Measurements from ENCODE around the gene CELF5.
"Not testable (repeated sequence)": the region's sequence is repeated elsewhere in the genome, so short reads cannot be mapped to it uniquely, and the experiment has no call there.

Gene CELF5

GRCh38 chr19:3282155-3282554 is 57.7 kb downstream of the CELF5 start:
- Histone ChIP-seq H3K27ac (no peak overlapping the region), H3K4me3 (no peak overlapping the region), H3K36me3 (ENCODE audit: insufficient read depth, low read length) (no peaks in the 10 kb centered on the region), H3K9ac (ENCODE audit: insufficient read length) (no peak overlapping the region), H3K9me3 (ENCODE audit: low read depth, low read length) (no peaks in the 10 kb centered on the region)
- no peak for DNase-seq (ENCODE audit: low read depth, low spot score)
- no peak for TF ChIP-seq EZH2 (IDR thresholded peaks at IDR 0.05)
- no peak for TF ChIP-seq POLR2AphosphoS5 (IDR thresholded peaks at IDR 0.05; ENCODE audit: borderline replicate concordance, low read depth, low read length)
- TF ChIP-seq FOXP2 (optimal IDR thresholded peaks at IDR 0.05; ENCODE audit: control extremely low read depth, extremely low read length, insufficient read depth): no peak

- DNase-seq (ENCODE audit: low read depth, low spot score): no peak
- H3K27ac ChIP-seq: no peak overlapping the region
- no peaks in the 10 kb centered on the region for H3K9me3 ChIP-seq (ENCODE audit: low read depth, low read length)
- no peaks in the 10 kb centered on the region for H3K36me3 ChIP-seq (ENCODE audit: insufficient read depth, low read length)
- H3K4me3 ChIP-seq: no peak overlapping the region
- TF ChIP-seq EZH2 (IDR thresholded peaks at IDR 0.05) (no peak), FOXP2 (optimal IDR thresholded peaks at IDR 0.05; ENCODE audit: control extremely low read depth, extremely low read length, insufficient read depth) (no peak), POLR2AphosphoS5 (IDR thresholded peaks at IDR 0.05; ENCODE audit: borderline replicate concordance, low read depth, low read length) (no peak)
- H3K9ac ChIP-seq (ENCODE audit: insufficient read length): no peak overlapping the region
These were observed 58.1 kb downstream of the CELF5 start for GRCh38 chr19:3282564-3282963.

DNA sequence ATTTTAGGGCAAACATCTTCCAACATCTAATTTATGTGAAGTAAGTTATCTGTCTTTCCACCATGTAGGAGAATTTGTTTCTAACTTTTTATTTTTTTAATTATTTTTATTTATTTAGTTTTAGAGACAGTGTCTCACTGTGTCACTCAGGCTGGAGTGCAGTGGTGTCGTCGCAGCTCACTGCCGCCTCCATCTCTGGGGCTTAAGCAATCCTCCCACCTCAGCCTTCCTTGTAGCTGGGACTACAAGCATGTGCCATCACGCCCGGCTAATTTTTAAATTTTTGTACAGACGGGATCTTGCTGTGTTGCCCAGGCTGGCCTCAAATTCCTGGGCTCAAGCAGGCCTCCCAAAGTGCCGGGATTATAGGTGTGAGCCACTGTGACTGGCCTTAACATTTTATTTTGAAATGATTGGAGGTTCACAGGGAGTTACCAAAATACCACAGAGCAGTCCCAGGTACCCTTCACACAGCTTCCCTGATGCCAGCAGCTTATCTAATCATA is 58.8 kb downstream of the CELF5 start:
- TF ChIP-seq FOXP2 (optimal IDR thresholded peaks at IDR 0.05; ENCODE audit: control extremely low read depth, extremely low read length, insufficient read depth): no peak
- no peak for TF ChIP-seq POLR2AphosphoS5 (IDR thresholded peaks at IDR 0.05; ENCODE audit: borderline replicate concordance, low read depth, low read length)
- no peak for TF ChIP-seq EZH2 (IDR thresholded peaks at IDR 0.05)
- Histone ChIP-seq H3K9ac (ENCODE audit: insufficient read length) (no peak overlapping the region), H3K27ac (no peak overlapping the region), H3K4me3 (no peak overlapping the region), H3K36me3 (ENCODE audit: insufficient read depth, low read length) (no peaks in the 10 kb centered on the region), H3K9me3 (ENCODE audit: low read depth, low read length) (no peaks in the 10 kb centered on the region)
- DNase-seq (ENCODE audit: low read depth, low spot score): no peak

- no peak overlapping the region for H3K9ac ChIP-seq (ENCODE audit: insufficient read length)
- DNase-seq (ENCODE audit: low read depth, low spot score): no peak
- H3K9me3 ChIP-seq (ENCODE audit: low read depth, low read length): no peaks in the 10 kb centered on the region
- no peak overlapping the region for H3K4me3 ChIP-seq
- no peak overlapping the region for H3K27ac ChIP-seq
- H3K36me3 ChIP-seq (ENCODE audit: insufficient read depth, low read length): no peaks in the 10 kb centered on the region
- TF ChIP-seq FOXP2 (optimal IDR thresholded peaks at IDR 0.05; ENCODE audit: control extremely low read depth, extremely low read length, insufficient read depth): no peak
- no peak for TF ChIP-seq POLR2AphosphoS5 (IDR thresholded peaks at IDR 0.05; ENCODE audit: borderline replicate concordance, low read depth, low read length)
- no peak for TF ChIP-seq EZH2 (IDR thresholded peaks at IDR 0.05)
These were observed 59.6 kb downstream of the CELF5 start for GRCh38 chr19:3283886-3284657.

DNA sequence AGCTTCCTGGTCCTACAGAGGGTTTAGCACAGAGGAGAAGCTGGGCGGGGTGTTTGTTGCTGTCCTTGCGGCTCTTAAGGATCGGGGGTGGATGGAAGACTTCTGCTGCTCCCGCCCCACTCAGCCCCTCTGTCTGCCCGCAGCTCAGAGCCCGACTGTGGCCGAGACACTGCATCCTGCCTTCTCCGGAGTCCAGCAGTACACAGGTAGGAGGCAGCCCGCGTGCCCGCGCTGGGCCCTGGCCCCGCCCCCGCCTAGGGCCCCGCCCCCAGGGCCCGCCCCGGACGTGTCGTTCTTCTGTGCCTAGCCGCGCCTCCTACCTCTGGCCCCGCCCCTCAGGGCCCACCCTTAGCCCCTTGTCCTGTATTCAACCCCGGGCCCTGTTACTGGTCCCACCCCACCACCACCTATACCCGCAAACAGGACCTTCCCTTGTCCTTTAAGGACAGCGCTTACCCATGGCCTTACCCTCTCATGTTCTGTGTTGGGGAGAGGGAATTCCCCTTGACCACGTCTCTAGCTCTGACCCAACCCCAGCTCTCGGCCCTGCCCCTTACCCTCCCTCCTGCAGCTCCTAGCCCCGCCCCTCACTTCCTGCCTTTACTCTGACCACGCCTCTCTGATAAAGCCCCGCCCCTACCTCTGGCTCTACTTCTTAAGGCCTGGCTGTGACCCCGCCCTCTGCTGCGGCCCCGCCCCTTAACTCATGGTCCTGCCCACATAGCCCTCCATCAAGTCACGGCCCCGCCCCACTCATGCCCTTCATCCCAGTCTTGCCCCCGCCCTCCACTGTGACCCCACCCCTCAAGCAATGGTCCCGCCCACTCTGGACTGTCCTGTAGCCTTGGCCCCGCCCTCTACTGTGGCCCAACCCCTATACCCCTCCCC is 60.5 kb downstream of the CELF5 start:
- H3K9ac ChIP-seq (ENCODE audit: insufficient read length): no peak overlapping the region
- TF ChIP-seq FOXP2 (optimal IDR thresholded peaks at IDR 0.05; ENCODE audit: control extremely low read depth, extremely low read length, insufficient read depth): no peak
- no peak for TF ChIP-seq POLR2AphosphoS5 (IDR thresholded peaks at IDR 0.05; ENCODE audit: borderline replicate concordance, low read depth, low read length)
- no peak for TF ChIP-seq EZH2 (IDR thresholded peaks at IDR 0.05)
- no peaks in the 10 kb centered on the region for H3K9me3 ChIP-seq (ENCODE audit: low read depth, low read length)
- H3K4me3 ChIP-seq: peak overlapping the region; percentile 64
- H3K27ac ChIP-seq: no peak overlapping the region
- no peak for DNase-seq (ENCODE audit: low read depth, low spot score)
- H3K36me3 ChIP-seq (ENCODE audit: insufficient read depth, low read length): no peaks in the 10 kb centered on the region

- no peak for DNase-seq (ENCODE audit: low read depth, low spot score)
- no peaks in the 10 kb centered on the region for H3K9me3 ChIP-seq (ENCODE audit: low read depth, low read length)
These were observed 61.3 kb downstream of the CELF5 start for GRCh38 chr19:3285647-3286176.

GRCh38 chr19:3287814-3288213 is 63.4 kb downstream of the CELF5 start:
- no peak for DNase-seq (ENCODE audit: low read depth, low spot score)
- no peak for TF ChIP-seq POLR2AphosphoS5 (IDR thresholded peaks at IDR 0.05; ENCODE audit: borderline replicate concordance, low read depth, low read length)
- no peak for TF ChIP-seq FOXP2 (optimal IDR thresholded peaks at IDR 0.05; ENCODE audit: control extremely low read depth, extremely low read length, insufficient read depth)
- TF ChIP-seq EZH2 (IDR thresholded peaks at IDR 0.05): no peak
- Histone ChIP-seq H3K9me3 (ENCODE audit: low read depth, low read length) (no peaks in the 10 kb centered on the region), H3K4me3 (no peak overlapping the region), H3K36me3 (ENCODE audit: insufficient read depth, low read length) (no peaks in the 10 kb centered on the region), H3K9ac (ENCODE audit: insufficient read length) (no peak overlapping the region), H3K27ac (no peak overlapping the region)

More at GRCh38 chr19:3285647-3286176, 61.3 kb downstream of the CELF5 start:
- no peaks in the 10 kb centered on the region for H3K36me3 ChIP-seq (ENCODE audit: insufficient read depth, low read length)
- no peak overlapping the region for H3K4me3 ChIP-seq
- TF ChIP-seq POLR2AphosphoS5 (IDR thresholded peaks at IDR 0.05; ENCODE audit: borderline replicate concordance, low read depth, low read length) (no peak), FOXP2 (optimal IDR thresholded peaks at IDR 0.05; ENCODE audit: control extremely low read depth, extremely low read length, insufficient read depth) (no peak), EZH2 (IDR thresholded peaks at IDR 0.05) (no peak)
- no peak overlapping the region for H3K9ac ChIP-seq (ENCODE audit: insufficient read length)
- no peak overlapping the region for H3K27ac ChIP-seq

DNA sequence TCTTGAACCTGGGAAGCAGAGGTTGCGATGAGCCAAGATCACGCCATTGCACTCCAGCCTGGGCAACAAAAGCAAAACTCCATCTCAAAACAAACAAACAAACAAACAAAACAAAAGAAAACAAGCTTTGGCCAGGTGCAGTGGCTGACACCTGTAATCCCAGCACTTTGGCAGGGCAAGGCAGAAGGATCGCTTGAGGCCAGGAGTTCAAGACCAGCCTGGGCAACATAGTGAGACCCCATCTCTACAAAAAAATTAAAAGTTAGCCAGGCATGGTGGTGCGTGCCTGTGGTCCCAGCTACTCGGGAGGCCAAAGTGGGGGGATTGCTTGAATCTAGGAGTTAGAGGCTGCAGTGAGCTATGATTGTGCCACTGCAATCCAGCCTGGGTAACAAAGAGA is 64.0 kb downstream of the CELF5 start:
- not testable (repeated sequence) for H3K36me3 ChIP-seq (ENCODE audit: insufficient read depth, low read length); H3K27ac ChIP-seq; H3K9me3 ChIP-seq (ENCODE audit: low read depth, low read length); DNase-seq (ENCODE audit: low read depth, low spot score); H3K4me3 ChIP-seq; H3K9ac ChIP-seq (ENCODE audit: insufficient read length)
